Activated T-helper 1 cell treated with Interleukin-2 at 50 U/mL for 16 hours (primary cell): ENCODE data around the gene ASIC3.
"Not testable (repeated sequence)": the region's sequence is repeated elsewhere in the genome, so short reads cannot be mapped to it uniquely, and the experiment has no call there.

Experiments
- DNase-seq: peaks from one replicate; pipeline ENCODE4 v3.0.0-alpha.2; 2020; ENCODE audit warnings: low read depth

Gene ASIC3

GRCh38 chr7:151032936-151033863 is 15.1 kb upstream of the ASIC3 start:
- DNase-seq = no peak

- no peak for DNase-seq
Observed at GRCh38 chr7:151033864-151034249, 14.5 kb upstream of the ASIC3 start.

- DNase-seq = no peak
Observed at GRCh38 chr7:151034312-151035025, 13.9 kb upstream of the ASIC3 start.

- no peak for DNase-seq
Observed at GRCh38 chr7:151035026-151035717, 13.2 kb upstream of the ASIC3 start.

GRCh38 chr7:151035902-151036301 is 12.4 kb upstream of the ASIC3 start:
- DNase-seq = no peak

- no peak for DNase-seq
Observed at GRCh38 chr7:151038951-151039849, 9.1 kb upstream of the ASIC3 start.

GRCh38 chr7:151039850-151040548 is 8.3 kb upstream of the ASIC3 start:
- DNase-seq = no peak

- no peak for DNase-seq
Observed at GRCh38 chr7:151040616-151041375, 7.5 kb upstream of the ASIC3 start.

GRCh38 chr7:151043449-151043848 is 4.9 kb upstream of the ASIC3 start:
- not testable (repeated sequence) for DNase-seq

GRCh38 chr7:151043959-151044358 is 4.4 kb upstream of the ASIC3 start:
- DNase-seq = no peak

- no peak for DNase-seq
Observed at GRCh38 chr7:151045262-151045661, 3.1 kb upstream of the ASIC3 start.

GRCh38 chr7:151045967-151046366 is 2.4 kb upstream of the ASIC3 start:
- no peak for DNase-seq

- DNase-seq = no peak
Observed at GRCh38 chr7:151046603-151047573, 1.4 kb upstream of the ASIC3 start.

- DNase-seq = no peak
Observed at GRCh38 chr7:151048911-151049463, 656 bp downstream of the ASIC3 start.

GRCh38 chr7:151051108-151051507 is 2.8 kb downstream of the ASIC3 start:
- DNase-seq = peak; percentile 45

GRCh38 chr7:151053096-151053495 is 4.8 kb downstream of the ASIC3 start:
- no peak for DNase-seq

GRCh38 chr7:151053751-151054150 is 5.4 kb downstream of the ASIC3 start:
- no peak for DNase-seq

- no peak for DNase-seq
Observed at GRCh38 chr7:151056283-151056665, 7.9 kb downstream of the ASIC3 start.
